HG03378 (cell line): ENCODE results near the gene PPM1A.
A peak's percentile ranks its signal among the peaks of the same experiment; 100 is the strongest.
"Not testable (repeated sequence)": the region's sequence is repeated elsewhere in the genome, so short reads cannot be mapped to it uniquely, and the experiment has no call there.

Source experiments
- ATAC-seq: cut with Tn5 transposase; IDR thresholded peaks from one replicate; pipeline ENCODE4 v1.9.1; 2021; ENCODE audit warnings: mild to moderate bottlenecking, moderate library complexity; ENCODE audit not compliant: unreplicated experiment

The PPM1A gene

DNA sequence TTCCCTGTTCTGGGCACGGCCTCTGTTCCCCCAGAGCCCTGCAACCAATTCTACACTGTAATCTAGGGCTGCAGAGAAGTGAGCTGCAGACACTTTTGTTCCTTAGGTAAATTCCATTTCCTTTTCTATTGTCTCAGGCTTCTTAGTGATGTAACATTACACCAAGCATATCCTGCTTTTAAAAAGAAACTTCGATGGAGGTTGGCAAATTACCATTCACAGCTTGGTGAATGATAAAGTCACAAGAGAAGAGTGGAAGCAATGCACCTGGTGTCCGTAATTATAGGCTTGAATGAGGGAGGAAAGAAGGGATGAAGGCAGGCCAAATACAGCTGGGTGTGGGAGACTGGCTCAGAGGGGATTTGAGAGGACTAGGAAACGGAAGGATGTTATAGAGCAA lies 68.6 kb downstream of the PPM1A start:
- no peak for ATAC-seq

DNA sequence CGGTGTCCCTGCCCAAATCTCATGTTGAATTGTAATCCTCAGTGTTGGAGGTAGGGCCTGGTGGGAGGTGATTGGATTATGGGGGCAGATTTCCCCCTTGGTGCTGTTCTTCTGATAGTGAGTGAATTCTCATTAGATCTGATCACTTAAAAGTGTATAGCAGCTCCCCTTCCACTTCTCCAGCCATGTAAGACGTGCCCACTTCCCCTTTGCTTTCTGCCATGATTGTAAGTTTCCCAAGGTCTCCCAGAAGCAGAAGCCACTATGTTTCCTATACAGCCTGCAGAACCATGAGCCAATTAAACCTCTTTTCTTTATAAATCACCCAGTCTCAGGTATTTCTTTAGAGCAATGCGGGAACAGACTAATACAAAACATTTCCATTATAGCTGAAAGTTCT lies 71.8 kb downstream of the PPM1A start:
- not testable (repeated sequence) for ATAC-seq

DNA sequence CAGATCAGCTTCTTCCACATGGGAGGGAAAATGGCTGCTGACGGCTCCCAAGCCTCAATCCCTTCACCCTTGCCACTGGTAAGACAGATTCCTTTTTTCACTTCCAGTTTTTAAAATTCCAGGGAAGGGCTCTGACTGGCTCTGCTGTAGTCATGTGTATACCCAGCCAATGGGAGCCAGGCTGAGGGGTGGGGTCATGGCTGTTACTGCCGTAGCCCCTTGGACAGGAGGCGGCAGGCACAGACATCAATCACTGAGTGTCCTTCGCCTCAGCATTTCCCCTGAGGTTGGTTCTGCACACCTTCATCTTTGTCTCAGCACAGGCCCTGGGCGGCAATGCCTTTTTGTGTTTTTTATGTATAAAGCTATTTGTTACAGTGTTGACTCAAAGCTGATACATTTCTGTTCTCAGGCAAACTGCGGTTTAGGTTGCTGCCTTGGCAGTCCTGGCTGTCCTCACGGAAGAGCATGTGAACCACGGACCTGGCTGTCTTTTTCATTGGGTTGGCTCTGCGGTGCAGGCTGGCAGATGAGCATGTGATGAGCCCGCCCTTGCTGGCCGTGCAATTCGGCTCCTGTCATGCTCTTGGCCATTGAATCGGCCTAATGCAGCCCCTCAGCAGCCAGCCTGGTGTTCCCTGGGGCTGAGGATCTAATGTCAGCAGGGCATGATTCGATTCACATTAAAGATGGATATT lies 74.3 kb downstream of the PPM1A start:
- no peak for ATAC-seq

DNA sequence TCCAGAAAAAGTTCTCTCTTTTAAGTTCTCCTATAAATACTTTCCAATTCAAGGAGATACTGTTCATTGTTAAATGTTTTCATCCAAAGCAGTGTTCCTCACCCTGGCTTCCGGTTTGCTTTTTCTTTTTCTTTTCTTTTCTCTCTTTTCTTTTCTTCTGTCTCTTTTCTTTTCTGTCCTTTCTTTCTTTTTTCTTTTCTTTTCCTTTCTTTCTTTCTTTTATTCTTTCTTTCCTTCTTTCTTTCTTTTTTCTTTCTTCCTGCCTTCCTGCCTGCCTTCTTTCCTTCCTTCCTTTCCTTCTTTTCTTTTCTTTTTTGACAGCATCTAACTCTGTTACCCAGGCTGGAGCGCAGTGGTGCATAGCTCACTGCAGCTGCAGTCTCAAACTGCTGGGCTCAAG lies 75.8 kb downstream of the PPM1A start:
- ATAC-seq = no peak

DNA sequence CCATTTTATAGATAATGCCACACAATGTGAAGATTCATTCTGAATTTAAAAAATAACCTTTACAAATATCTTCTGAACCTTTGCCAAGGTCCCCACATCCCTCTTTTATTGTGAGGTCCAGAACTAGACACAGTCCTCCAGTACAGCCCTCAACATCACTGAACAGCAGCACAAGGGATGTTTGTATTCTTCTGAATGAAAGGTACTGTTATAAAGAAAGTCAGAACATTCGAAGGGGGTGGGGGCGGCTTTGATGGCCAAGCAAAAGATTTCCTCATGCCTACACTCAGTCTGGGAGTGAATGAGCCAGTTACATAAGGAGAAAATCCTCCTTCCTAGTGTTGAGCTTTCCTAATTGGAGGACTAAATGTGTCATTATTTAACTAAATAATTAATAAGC lies 77.3 kb downstream of the PPM1A start:
- no peak for ATAC-seq

DNA sequence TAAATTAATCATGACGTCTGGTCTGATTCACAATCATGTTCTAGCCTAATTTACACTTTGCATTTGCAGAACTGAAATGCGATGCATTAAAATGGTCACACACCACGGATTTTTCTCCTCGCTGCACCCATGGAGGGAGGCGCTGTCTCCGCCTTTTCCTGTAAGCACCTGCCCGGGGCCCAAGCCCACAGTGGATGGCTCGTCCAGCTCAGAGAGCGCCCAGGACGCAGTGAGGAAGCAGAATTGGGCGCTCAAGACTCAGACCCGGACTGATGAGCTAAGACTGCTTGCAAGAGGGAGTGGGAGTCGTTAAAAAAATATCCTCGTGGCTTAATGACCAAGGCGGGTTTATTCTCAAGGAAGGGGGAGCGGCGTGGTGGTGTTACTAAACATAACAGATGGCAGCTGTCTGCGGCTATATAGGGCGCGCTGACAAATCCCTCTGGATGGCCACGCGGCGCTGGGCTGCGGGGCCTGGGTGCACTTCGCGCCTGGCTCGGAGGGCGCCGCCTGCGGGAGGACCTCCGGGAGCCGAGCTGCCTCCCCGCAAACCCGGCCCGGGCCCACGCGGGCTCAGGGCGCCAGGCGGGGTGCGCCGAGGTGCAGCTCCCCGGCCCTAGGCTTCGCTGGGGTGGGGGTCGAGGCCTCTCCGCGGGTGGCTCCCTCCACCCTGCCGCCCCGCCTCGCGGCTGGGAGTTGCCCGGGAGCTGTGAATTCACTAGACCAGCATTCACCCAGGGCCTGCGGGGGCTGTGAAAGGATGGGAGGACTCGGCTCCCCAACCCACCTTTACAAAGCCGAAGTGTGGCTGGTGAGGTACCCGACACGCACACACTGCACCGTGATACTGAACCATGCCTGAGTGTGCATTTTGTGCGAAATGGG lies 78.7 kb downstream of the PPM1A start:
- ATAC-seq = peak; percentile 67

DNA sequence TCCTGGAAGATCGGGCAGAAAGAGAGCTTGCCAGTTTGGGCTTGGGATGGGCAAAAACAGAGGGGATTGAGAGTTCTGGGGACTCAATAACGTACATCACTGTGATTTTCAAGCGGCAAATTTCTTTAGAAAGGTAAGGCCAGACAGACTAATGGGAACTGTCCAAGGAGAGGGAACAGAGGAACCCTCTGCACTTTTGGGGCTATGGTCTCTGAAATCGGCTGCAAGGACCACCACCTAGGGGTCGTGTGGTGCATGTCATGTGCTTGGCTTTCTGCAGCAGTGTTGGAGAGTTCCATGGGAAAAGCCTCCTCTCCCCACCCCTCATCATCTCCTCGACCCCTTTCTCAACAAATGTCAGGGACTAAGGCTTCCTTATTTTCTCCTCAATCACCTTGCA lies 79.6 kb downstream of the PPM1A start:
- no peak for ATAC-seq

DNA sequence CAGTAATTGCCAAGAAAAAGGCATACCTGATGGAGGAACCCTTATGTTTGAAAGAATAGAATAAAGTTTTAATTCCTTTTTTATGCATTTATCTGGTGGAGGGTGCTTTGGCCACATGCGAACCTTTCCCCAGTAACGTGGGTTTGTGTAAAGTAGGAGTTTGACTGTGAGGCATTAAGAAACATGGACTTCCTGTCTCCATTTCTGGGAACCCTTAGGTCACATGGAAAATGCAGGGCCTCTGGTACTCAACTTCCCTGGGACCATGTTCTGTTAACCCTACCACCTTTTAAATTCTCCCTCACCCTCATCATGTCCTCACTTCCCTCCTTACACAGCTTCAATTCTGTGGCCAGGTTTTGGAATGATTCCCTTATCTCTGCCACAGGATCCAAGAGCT lies 80.3 kb downstream of the PPM1A start:
- no peak for ATAC-seq

DNA sequence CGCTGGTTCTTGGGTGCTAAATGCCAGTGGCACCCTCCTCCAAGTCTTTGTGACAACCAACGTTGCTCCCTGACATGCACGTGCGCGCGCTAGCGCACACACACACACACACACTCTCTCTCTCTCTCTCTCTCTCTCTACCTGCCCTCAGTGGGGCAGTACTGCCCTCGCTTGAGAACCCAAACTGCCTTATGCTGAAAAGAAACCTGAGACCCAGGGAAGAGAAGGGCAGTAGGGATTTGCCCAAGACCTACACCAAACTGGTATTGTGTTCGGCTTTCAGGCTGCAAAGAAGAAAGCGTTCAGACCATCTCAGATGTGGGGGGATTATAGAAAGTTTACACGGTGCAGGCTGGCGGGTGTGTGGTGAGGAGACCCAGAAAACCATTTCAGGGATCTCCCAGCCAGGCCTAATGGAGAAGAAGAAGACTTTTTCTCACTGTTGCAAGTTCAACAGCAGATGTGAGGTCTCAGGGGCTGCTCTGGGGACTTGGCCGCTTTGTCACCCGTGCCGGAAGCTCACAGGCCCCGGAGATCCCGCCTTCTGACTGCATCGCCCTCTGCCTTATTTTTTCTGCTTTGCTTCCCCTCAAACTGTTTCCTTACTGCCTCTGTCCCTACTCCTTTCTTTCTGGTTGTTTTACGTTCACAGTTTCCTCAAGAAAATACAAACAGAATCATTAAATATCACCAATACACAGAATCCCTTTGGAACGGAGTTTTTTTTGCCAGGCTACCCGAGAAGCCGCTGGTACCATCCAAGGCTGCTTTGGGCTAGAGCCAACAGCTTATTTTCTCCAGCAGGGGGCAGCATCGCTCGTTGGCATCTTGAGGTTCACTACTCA lies 82.4 kb downstream of the PPM1A start:
- peak; percentile 71 for ATAC-seq

DNA sequence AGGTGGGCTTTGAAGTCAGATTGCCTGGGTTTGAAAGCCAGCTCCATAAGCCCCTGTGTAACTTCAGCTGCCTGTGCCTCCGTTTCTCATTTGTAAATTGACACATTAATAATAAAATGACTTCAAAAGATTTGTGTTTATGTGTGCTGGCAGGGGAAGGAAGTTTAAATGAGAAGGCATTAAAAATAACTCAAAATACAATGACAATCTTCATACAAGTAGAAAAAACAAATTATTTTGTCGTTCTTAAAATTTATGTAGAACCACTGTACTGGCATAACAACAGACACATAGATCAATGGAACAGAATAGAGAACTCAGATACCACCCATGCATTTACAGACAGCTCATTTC lies 83.0 kb downstream of the PPM1A start:
- ATAC-seq = no peak

DNA sequence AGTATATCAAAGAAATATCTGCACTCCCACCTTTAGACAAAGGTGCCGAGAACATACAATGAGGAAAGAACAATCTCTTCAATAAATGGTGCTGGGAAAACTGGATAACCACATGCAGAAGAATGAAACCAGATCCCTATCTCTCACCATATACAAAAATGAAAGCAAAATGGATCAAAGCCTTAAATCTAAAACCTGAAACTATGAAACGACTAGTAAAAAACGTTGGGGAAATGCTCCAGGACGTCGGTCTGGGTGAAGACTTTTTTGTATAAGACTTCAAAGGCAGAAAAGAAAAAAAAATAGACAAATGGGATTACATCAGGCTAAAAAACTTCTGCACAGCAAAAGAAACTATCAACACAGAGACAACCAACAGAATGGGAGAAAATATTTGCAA lies 83.8 kb downstream of the PPM1A start:
- no peak for ATAC-seq

DNA sequence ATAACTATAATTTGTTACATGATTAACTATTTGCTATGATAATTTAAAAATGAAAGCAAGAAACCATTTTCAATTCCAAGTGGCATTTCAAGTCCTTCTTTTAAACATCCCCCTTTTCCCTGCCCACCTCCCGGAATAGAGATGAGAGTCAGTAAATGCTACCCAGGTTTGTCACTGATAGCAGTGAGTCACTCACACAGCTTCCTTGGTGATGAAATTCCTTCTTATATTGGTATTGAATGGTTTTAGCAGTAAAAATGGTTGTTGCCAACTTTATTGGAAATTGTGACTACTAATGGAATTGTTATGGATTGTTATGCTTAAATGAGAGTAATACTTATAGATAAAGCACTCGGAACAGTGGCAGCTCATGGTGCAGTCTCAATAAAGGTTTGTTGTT lies 90.5 kb downstream of the PPM1A start:
- ATAC-seq = no peak

DNA sequence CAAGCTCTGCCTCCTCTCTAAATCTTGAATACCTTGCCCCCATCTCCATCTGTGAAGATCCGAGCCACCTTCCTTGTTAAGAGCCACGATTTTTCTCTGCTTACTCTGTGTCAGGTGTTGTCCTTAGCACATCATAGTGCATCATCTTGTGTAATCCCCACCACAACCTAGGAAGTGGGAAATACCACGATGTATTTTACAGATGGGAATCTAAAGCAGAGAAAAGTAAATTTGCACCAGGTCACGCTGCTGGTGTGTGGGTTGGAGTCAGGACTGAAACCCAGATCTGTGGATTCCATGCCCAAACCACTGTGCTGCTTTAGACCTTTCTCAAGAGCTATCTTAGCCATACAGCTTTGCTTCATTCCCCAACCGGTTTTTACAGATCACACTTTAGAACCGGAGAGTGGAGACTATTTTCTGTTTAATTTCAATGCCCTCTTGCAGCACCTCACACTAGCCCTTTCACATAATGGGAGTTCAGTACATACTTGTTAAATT lies 94.6 kb downstream of the PPM1A start:
- no peak for ATAC-seq

DNA sequence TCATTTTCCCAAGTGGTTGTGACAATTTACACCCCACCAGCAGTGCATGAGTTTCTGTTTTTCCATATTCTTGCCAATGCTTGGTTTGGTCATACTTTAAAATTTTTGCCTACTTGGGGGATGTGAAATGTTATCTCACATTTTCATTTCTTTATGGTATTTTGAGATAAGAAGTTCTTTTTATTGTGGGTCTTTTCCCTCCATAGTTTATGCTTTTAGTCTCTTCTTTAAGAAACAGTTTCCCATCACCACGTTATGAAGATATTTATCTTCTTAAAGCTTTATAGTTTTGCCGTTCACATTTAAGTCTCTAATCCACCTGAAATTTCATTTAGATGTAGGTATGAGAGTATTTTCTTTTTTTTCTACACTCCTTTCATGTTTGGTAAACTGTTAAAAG lies 95.7 kb downstream of the PPM1A start:
- no peak for ATAC-seq

DNA sequence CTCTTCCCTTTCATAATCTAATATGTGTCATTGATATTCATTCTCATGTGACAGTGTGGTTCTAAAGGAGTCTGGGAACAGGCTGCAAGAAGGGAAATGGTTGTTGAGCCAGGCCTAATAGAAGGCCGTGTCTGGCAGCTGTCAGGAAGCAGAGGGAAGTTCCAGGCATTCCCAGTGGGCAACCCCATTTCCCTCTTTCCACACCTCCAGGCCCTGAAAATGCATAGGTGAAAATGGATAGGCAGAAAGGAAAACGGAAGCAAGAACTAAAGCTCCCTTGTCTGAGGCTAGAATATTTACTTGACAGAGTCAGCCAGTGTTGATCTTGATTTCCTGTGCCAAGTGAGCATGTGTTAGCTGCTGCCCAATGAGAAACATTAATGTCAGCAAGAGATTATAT lies 97.7 kb downstream of the PPM1A start:
- no peak for ATAC-seq

DNA sequence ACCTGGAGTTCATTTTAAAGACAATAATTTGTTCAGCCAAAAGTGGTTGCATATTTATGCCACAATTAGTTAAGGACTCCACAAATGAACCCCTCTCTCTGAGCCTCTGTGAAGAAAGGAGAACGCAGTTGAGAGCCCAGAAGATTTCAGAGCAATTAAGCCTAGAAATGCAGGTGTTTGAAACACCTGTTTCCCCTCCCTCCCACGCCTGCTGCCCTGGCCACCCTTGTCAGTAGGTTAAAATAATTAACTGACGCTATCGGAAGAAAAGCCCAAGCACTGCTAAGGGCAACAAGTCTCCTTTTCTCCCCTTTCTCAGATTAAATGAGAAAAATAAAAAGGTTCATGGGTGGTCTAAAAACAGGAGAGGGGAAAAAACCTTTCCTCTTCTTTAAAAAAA lies 99.2 kb downstream of the PPM1A start:
- ATAC-seq = no peak
